ENCODE data around the gene NGEF.
A peak's percentile ranks its signal among the peaks of the same experiment; 100 is the strongest.

NGEF gene

GRCh38 chr2:233026198-233026813 is 13.2 kb upstream of the NGEF start:
- H3K27ac Mint-ChIP-seq: peak overlapping the region in 1 of 3 experiments; percentile 42
- peaks cover 11% of the 10 kb centered on the region for H3K4me1 Mint-ChIP-seq
- TF ChIP-seq, protein P1, sequence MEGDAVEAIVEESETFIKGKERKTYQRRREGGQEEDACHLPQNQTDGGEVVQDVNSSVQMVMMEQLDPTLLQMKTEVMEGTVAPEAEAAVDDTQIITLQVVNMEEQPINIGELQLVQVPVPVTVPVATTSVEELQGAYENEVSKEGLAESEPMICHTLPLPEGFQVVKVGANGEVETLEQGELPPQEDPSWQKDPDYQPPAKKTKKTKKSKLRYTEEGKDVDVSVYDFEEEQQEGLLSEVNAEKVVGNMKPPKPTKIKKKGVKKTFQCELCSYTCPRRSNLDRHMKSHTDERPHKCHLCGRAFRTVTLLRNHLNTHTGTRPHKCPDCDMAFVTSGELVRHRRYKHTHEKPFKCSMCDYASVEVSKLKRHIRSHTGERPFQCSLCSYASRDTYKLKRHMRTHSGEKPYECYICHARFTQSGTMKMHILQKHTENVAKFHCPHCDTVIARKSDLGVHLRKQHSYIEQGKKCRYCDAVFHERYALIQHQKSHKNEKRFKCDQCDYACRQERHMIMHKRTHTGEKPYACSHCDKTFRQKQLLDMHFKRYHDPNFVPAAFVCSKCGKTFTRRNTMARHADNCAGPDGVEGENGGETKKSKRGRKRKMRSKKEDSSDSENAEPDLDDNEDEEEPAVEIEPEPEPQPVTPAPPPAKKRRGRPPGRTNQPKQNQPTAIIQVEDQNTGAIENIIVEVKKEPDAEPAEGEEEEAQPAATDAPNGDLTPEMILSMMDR (IDR thresholded peaks at IDR 0.05; ENCODE audit: unreplicated experiment in 3 of 3): no peak
- H3K36me3 Mint-ChIP-seq (ENCODE audit: low read depth): no peaks in the 10 kb centered on the region
- no peaks in the 10 kb centered on the region for H3K9me3 Mint-ChIP-seq
- H3K27me3 Mint-ChIP-seq (ENCODE audit: low read depth): no peaks in the 10 kb centered on the region
- no peak overlapping the region for H3K4me3 Mint-ChIP-seq

DNA sequence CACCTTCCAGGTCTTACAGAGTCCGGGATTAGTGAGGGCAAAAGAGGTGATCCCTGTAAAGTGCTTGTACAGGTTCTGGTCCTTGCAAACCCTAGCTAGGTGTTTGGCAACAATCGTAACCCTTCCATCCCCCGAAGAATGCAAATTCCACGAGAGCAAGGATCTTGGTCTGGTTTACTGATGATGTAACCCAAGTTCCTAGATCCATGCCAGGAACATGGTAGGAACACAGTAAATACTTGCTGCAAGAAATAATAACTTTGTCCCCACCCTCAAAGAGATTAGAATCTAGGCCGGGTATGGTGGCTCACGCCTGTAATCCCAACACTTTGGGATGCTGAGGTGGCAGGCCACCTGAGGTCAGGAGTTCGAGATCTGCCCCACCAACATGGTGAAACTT is 12.7 kb upstream of the NGEF start:
- Mint-ChIP-seq H3K4me1 (peaks cover 5% of the 10 kb centered on the region), H3K27ac (no peak overlapping the region), H3K4me3 (no peak overlapping the region)

DNA sequence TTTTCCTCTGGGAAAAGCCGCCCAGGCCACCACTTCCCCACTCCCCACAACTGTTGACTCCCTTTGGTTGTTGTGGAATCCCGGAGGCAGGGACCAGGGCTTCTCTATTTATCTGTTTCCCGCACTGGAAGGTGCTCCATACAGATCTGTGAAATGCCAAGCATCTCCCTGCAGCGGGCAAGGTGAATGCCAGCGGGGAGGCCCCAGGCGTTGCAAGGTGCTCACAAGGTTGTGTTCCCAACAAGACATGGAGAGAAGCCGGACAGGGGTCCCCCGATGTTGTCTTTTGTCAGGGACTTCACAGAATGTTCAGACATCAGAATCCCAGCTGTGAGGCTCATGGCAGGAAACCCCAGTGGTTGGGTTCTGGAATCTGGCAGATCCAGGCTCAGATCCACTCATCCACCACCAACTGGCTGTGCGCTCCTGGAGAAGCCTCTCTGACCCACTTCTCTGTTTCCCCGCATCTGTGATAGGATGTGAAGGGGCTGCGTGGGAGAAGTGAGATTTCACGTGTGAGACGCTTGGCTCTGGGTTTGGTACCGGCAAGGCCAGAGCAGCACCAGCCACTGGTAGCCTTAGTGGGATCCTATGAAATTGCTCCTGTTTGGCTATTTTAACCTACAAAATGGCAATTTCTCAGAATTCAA is 10.8 kb upstream of the NGEF start:
- Mint-ChIP-seq H3K27me3 (ENCODE audit: low read depth) (no peaks in the 10 kb centered on the region), H3K36me3 (ENCODE audit: low read depth) (no peaks in the 10 kb centered on the region), H3K9me3 (peaks cover 3% of the 10 kb centered on the region)

More for the DNA sequence above, 12.7 kb upstream of the NGEF start:
- peaks cover under 1% of the 10 kb centered on the region for H3K9me3 Mint-ChIP-seq
- H3K27me3 Mint-ChIP-seq (ENCODE audit: low read depth): no peaks in the 10 kb centered on the region
- TF ChIP-seq, protein P1 (IDR thresholded peaks at IDR 0.05; ENCODE audit: unreplicated experiment in 3 of 3): no peak
- H3K36me3 Mint-ChIP-seq (ENCODE audit: low read depth): no peaks in the 10 kb centered on the region

DNA sequence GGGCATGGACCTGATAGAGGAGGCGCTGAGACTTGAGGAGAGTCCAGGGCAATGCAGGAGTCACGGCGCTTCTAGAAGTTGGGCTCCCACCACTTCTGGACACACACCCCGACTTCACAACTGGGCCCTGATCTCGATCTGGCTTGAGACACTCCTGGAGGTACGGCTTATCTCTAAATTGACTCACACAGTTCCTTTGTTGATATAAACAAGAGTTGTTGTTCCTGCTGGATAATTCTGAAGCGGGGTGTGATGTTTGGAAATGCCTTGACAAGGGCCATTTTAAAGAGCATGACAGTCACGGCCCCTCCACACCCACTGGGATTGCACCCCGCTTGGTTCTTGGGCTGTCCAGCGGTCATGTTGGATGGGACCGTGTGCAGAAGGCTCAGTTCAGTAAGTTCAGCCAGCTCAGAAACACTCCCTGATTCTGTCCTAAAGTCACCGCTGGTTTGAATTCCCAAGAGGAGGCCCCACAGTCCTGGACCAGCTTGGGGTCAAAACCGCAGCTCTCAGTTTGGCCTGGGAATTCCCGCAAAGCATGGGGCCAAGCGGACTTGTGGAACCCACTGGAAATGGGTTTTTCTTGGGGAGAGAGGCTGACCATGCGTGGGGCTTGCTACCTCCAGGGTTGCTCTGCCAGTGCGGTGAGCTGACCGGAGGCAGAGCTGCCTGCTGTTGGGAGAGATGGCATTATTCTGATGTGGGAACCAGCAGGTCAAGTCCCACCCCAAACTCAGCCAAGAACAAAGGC is 10.1 kb upstream of the NGEF start:
- Mint-ChIP-seq H3K27me3 (ENCODE audit: low read depth) (no peaks in the 10 kb centered on the region), H3K4me1 (no peaks in the 10 kb centered on the region), H3K36me3 (ENCODE audit: low read depth) (no peaks in the 10 kb centered on the region), H3K9me3 (peaks cover 5% of the 10 kb centered on the region), H3K27ac (no peak overlapping the region), H3K4me3 (no peak overlapping the region)
- TF ChIP-seq, protein P1 (IDR thresholded peaks at IDR 0.05; ENCODE audit: unreplicated experiment in 3 of 3): no peak

More for the DNA sequence above, 10.8 kb upstream of the NGEF start:
- Mint-ChIP-seq H3K27ac (no peak overlapping the region), H3K4me1 (no peaks in the 10 kb centered on the region), H3K4me3 (no peak overlapping the region)
- TF ChIP-seq, protein P1 (IDR thresholded peaks at IDR 0.05; ENCODE audit: unreplicated experiment in 3 of 3): no peak

- H3K36me3 Mint-ChIP-seq (ENCODE audit: low read depth): no peaks in the 10 kb centered on the region
- no peak overlapping the region for H3K4me3 Mint-ChIP-seq
- H3K4me1 Mint-ChIP-seq: no peaks in the 10 kb centered on the region
- TF ChIP-seq, protein P1 (IDR thresholded peaks at IDR 0.05; ENCODE audit: unreplicated experiment in 3 of 3): no peak
- H3K27me3 Mint-ChIP-seq (ENCODE audit: low read depth): no peaks in the 10 kb centered on the region
- peaks cover 6% of the 10 kb centered on the region for H3K9me3 Mint-ChIP-seq
- no peak overlapping the region for H3K27ac Mint-ChIP-seq
Measured at GRCh38 chr2:233022561-233022960, 9.5 kb upstream of the NGEF start.

Data from nephron (organoid).